Suprapubic skin (tissue), 4 donors: ENCODE measurements around the gene EEFSEC.

Source experiments
- EP300 ChIP-seq: sonication (generic); formaldehyde crosslinking; IDR thresholded peaks from one replicate; pipeline ENCODE4 v1.6.1; 2017; ENCODE audit warnings: antibody characterized with exemption
- POLR2A ChIP-seq, 2 donors: fragments of 450-650 bp; IDR thresholded peaks; one replicate each; pipeline ENCODE4 v1.6.1; 2017; ENCODE audit warnings: antibody characterized with exemption in 2 of 2, mild to moderate bottlenecking in 2 of 2, moderate library complexity in 2 of 2
- POLR2AphosphoS5 ChIP-seq, 3 donors: sonication (generic); formaldehyde crosslinking; IDR thresholded peaks; one replicate each; pipeline ENCODE4 v1.6.1; 2017; ENCODE audit warnings: antibody characterized with exemption in 3 of 3
- TF ChIP-seq, protein P1 (sequence below), 2 donors: fragments of 200-600 bp in 1 of 2; fragments of 450-650 bp in 1 of 2; sonication (generic) in 1 of 2; IDR thresholded peaks; one replicate each; pipeline ENCODE4 v1.5.1; 2016 to 2019; ENCODE audit warnings: antibody characterized with exemption in 2 of 2, mild to moderate bottlenecking in 1 of 2, moderate library complexity in 1 of 2

GRCh38 chr3:128376516-128376915 is 223.2 kb downstream of the EEFSEC start:
- TF ChIP-seq, protein P1, sequence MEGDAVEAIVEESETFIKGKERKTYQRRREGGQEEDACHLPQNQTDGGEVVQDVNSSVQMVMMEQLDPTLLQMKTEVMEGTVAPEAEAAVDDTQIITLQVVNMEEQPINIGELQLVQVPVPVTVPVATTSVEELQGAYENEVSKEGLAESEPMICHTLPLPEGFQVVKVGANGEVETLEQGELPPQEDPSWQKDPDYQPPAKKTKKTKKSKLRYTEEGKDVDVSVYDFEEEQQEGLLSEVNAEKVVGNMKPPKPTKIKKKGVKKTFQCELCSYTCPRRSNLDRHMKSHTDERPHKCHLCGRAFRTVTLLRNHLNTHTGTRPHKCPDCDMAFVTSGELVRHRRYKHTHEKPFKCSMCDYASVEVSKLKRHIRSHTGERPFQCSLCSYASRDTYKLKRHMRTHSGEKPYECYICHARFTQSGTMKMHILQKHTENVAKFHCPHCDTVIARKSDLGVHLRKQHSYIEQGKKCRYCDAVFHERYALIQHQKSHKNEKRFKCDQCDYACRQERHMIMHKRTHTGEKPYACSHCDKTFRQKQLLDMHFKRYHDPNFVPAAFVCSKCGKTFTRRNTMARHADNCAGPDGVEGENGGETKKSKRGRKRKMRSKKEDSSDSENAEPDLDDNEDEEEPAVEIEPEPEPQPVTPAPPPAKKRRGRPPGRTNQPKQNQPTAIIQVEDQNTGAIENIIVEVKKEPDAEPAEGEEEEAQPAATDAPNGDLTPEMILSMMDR (IDR thresholded peaks at IDR 0.05) = no peak
- TF ChIP-seq POLR2A (IDR thresholded peaks at IDR 0.05) (no peak), EP300 (no peak), POLR2AphosphoS5 (IDR thresholded peaks at IDR 0.05) (no peak)
